NCI-H128 (cell line): Measurements from ENCODE around the gene DSCAML1.

ENCODE experiments used
- DNase-seq: peaks from one replicate; lab custom pipeline; 2025; ENCODE audit not compliant: unreplicated experiment; lab: John Stamatoyannopoulos, UW

Gene DSCAML1

DNA sequence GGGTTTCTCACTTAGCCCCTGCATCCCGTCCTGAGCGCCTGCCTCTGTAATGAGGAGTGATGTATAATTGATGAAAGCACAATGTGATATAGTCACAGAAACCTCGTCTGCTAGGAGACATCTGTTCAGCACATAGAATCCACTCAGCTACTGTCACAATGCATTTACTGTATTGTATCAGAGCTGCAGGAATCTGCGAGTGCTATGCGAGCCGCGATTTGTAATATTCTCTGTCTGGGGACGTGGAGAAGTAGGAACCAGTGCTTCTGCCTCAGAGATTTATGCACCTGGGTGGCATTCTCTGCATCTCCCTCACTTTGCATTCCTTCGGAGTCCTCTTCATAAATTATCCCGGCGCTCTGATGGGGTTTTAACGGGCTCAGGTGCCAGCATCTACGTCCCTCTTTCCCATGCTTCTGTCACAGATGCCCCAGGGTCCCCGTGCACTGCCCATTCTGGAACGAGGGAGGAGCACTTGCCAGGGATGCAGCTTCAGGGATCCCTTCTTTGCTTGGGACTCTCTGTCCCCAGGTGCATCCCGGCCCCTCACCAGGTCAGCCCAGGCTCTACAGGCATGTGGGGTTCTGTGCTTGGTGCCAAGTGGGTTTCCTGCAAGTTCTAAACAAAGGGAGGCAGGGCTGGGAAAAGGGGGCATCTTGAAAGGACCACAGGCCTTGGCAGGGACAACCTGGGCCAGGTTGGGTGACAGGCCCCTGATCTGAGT, 205.5 kb downstream of the DSCAML1 start:
- DNase-seq, result no peak

DNA sequence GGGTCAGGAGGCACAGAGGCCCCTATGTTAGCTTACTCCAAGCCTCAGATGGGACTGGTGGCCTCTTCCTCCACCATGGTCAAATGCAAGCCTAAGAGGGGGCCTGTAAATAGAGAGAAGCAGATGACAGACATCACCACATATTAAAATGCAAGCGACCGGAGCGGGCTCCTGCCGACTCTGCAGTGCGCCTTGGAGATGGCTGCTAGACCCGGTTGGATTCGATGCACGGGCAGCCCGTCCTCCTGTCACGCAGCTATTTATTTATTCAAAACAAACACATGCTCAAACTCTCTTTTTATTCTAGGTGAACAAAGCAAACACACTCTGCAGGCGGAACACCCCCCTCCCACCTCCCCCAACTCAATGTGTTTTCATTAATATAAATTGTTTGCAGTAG, 208.0 kb downstream of the DSCAML1 start:
- no peak for DNase-seq

DNA sequence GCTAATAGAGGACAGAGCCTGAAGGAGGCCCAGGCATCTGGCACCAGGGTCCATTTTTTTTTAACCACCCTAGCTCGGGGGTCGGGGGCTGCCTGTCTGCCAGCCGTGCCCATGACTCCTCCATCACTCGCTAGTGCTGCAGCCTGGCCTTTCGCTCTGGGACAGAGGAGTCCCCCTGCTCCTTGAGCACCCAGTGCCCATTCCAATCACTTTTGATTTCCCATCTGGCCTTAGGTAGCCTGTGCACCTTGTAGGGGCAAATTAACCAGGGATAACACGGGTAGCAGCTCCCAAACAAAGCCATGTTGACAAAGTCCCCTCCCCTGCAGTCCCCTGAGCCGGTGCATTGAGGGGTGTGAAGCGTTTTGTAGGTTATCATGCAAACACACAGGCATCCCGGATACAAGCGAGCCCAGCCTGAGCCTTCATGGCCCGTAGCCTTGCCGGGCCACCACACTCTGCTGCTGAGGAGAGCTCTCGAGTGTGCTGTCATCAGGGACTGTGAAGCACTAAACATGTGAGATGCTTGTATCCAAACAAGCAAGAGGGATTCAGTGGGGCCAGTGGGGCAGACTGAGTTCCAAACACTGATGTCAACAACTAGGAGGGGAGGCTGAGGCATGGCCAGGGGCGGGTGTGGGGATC, 208.7 kb downstream of the DSCAML1 start:
- DNase-seq, result no peak

DNA sequence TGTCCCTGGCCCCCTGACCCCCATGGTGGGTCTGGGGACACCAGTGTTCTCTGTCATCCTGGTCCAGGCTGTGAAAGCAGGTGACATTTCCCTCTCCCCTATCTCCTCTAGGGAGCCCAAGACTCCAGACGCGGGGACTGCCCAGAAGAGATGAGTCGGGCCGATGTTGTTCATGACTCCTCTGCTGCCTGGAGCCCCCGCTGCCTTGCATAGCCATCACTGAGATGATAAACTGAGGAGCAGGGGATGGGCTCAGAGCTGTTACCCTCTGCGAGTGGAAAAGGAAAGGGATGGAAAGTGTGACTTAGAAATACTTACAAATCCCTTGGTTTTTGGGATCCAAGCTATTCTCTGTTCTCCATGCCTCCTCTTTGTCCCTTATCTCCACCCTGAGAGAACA, 209.6 kb downstream of the DSCAML1 start:
- DNase-seq, result no peak

DNA sequence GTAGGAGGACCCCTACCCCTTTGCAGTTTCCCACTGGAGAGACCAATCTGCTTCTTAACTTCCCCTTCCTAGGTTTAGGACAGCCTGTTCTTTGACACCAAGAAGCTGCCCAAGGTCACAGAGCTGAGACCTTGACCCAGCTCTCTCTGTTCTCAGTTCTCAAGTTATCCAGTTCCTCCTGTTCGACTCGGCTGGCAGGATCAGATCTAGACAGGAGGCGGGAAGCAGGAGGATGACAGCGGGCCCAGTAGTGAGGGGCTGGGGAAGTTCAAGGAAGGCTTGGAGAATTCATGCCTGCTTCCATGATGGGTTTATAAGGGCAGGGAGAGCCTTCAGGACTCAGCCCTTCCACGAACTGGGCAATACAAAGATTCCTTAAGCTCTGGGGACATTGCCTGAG, 210.6 kb downstream of the DSCAML1 start:
- DNase-seq, result no peak

DNA sequence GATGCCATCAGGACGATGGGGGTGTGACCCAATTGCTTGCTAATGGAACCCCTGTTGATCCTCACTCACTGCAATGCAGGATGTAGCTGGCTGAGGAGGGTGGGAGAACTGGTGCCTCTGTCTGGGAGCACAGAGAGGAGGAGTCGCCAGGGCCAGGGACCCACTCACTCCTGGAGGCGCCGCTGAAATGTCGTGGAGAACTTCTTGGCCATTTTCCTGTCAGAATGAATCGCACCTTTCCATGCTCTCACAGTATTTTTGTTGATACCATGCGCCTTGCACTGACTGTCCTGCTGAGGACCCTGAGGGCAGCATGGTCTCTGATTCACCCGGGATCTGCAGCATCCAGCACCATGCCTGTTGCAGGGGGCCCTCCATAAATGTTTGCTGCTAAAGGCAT, 211.4 kb downstream of the DSCAML1 start:
- DNase-seq, result no peak

DNA sequence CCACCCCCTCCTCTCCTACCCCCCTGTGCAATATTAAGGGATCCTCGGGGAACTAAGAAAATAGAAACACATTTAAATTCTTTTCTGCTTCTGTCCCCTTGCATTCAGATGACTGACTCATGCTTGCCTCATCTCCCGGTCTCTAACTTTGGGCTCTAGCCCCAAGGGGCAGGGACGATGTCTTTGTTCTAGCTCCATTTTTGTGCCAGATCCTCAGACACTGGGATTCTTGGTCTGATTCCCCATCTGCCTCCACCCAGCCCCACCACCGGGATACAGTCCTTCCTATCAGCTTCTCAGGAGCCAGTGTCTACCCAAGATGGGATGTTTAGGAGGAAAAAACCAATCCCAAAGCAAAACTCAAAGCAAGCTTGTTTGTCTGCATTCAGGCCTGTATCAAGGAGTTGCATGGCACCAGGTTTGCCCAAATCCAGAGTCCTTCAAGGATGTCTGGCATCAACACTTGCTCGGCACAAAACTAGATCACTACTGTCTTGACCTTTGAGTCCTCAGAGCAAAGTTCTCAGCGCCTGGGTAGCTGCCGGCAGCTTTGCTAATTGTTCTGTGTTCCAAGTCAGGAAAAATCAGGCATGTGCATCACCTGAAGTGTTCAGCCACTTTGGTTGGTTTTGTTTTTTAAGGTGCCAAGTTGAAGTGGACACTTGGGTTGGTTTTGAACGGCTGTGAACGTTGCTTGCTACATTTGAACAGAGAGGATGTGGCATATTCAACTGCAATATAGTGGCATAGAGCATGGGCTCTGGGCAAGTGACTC, 212.8 kb downstream of the DSCAML1 start:
- no peak for DNase-seq

DNA sequence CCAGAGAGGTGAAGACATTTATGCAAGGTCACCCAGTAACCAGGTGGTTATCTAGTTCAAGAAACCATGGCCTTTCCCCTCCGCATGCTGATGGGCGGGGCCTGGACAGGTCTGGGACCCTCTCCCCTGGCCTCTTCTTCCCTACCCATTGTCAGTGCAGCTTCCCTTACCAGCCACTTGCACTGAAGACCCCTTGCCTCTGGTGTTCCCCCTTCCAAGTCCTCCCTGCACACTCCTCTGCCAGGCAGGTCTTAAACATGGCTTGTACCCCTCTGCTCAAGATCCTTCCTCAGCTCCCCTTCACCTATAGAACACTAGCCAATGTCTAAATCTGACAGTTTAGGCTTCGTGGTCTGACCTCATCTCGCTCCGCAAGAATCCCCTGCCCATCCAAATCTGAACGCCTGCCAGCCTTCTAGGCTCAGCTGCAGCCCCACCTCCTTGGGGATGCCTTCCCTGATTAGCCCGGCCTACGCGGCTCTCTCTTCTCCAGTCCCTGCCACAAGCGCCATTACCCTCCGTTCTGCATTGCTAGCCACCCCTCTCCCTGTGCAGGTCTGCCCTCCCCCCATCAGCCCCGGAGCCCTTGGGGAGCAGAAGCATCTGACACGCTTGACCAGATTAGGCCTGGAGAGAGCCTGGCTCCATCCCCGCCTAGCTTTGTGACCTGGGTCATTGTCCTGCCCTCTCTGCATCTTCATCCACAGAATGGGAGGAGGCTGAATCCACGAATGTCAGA, 213.8 kb downstream of the DSCAML1 start:
- no peak for DNase-seq

DNA sequence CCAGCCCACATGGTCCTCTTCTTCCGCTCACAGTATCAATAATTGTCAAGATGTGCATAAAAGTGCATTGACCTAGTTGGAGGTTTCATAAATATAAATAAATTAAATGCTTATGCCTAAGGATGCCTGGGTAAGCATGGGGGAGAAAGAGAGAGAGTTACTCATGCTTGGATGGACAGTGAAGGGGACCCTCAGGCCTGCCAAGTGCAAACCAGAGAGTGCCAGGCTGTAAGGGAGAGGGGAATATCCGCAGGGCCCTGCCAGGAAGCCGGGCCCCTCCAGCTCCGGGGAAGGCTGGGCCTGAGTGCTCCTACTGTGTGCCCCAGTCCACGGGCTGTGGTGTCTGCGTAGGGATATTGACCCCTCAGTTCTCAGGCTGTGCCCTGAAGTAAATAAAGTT, 214.6 kb downstream of the DSCAML1 start:
- no peak for DNase-seq

DNA sequence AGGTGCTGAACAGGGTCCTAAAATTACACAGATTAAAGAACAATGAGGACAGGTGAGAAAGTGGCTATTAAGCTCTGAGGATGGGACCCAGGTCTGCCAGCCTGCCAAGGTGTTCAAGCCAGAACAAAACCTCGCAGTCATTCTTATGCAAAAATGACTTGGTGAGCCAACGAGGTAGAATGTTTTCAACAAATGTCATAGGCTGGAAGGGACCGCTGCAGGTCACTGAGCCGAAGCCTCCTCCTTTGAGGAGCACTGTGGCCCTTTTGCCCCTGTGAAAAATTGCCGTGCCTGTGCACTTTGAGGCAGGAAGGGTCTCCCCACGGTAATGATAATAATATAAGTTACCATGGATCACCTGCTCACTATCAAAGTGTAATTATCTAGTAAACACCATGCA, 216.2 kb downstream of the DSCAML1 start:
- no peak for DNase-seq

DNA sequence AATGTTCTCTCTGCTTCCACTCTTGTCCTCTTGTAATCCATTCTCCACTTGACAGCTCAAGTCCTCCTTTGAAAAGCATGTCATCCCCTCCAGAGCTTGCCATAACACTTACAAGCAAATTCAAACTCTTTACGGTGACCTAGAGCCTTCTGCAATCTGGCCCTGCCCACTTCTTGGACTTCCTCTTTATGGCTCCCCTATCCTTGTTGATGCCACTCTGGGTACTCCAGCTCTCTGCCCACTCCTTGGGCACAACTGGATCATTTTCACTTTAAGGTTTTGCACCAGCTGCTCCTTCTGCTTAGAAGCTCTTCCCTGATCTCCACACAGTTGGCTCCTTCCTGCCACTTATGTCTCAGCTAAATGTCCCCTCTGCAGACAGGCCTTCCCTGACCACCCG, 217.9 kb downstream of the DSCAML1 start:
- no peak for DNase-seq

DNA sequence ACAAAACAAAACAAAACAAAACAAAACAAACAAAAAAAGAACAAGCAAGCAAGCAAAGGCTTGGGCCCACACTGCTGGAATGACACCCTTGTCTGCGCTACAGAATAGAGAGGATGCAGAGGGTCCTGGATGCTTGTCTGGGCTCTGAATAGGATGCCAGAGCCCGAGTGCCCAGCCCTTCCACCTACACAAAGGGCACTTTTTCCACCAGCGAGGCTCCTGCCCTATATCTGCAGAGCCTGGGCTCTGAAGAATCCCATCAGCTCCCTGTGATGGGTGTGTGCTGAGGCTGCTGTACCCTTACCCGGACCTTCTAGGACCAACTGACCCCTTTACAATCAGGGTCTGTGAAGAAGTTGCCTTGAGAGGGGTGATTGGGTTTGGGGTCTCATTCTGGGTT, 221.2 kb downstream of the DSCAML1 start:
- DNase-seq, result no peak

DNA sequence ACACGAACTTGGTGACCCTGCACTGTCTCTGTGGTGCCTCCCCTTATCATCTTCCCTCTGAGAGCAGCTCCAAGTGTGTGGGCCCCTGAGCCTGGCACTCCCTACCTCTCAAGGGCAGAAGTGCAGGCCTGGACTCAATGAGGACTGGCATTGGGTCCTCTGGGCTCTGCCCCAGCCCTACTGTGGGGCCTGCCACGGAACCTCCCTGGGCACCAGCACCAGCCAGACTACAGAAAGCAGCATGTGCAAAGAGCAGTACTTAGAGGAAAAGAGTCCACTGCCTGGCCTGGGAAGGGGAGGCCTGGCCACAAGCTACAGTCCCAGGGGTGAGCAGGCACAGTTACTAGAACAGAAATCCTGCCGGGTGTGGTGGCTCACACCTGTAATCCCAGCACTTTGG, 222.5 kb downstream of the DSCAML1 start:
- no peak for DNase-seq

DNA sequence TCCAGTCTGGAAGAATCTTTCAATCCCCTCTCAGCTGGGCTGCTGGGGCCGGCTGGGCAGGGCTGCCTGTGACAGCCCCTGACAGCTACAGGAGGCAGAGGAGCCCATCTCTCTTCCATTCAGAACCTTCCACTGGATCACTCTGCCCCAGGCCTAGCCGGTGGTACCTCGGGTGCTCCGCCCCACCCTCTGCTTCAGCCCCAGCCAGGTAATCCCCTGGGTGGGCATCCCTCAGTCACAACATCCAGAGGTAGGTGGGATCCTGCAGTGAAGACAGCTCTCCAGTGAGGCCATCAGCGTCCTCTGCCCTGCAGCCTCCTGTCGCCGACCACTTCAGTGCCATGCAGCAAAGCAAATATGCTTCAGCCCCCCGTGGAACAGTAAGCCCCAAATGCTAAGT, 223.7 kb downstream of the DSCAML1 start:
- DNase-seq, result no peak

DNA sequence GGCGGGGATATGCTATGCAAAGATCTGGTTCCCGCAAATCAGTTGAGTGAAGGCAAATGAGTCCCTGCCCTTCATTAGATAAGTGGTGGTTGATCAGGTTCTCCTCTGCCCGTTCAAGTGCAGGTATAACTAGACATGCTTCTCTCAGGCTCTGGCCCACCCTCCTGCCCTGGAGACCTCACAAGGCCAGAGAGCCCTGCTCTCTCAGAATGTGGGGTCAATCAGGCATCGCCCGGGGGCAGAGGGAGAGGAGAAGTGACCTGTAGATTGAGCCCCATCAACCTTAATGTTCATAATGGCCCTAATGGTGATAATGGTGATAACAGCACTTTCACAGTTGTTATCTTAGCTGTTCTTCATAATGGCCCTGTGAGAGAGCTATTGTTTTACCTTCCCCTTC, 224.3 kb downstream of the DSCAML1 start:
- DNase-seq, result no peak

DNA sequence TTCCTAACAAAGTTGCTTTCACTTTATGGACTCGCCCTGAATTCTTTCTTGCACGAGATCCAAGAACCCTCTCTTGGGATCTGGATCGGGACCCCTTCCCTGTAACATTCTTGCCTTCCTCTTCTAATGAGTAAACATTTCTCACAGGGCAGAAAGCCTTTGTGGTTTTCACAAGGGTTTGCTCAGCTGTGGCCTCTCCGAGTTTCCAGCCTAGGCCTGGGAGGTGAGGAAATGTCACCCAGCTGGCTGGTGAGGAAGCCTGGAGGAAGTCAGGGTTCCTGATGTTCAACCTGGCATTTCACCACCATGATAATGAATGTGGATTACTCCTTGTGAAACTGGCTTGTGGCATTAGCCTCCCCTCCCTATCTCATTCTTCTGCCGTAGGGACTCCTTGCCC, 224.9 kb downstream of the DSCAML1 start:
- DNase-seq, result no peak

DNA sequence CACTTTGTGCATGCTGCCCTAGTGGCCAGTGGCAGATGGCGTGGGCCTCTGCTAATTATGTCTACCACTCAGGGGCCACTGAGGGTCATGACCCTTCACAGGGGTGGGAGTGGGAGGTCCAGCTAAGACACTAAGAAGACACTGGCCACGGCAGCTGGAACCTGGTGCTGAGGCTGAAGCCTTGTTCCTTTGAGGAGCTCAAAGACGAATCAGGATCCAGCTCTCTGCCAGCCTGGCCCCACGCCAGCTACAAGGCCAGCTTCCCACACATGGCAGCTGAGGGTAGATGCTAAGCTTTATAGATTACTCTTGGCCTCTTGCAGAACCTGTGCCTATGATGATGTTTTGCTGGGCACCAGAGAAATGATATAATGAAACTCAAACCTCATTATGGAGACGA, 226.3 kb downstream of the DSCAML1 start:
- DNase-seq, result no peak

DNA sequence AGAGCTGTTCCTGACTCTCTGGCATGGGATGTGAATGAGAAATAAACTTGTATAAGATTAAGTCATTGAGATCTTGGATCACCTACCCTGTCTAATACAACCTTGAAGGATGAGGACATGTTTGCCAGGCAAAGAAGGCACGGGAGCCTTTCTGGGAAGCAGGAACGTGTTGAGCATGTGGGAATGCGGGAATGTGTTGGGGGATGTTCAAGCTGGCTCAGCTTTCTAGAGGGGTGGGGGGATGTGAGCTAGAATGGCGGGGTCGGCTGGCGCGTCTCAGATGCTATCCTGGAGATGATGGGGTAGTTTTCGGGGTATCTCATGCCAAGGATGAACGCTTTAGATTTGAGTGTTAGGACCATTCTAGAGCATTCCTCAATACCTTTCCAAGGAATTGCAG, 227.1 kb downstream of the DSCAML1 start:
- DNase-seq, result no peak

DNA sequence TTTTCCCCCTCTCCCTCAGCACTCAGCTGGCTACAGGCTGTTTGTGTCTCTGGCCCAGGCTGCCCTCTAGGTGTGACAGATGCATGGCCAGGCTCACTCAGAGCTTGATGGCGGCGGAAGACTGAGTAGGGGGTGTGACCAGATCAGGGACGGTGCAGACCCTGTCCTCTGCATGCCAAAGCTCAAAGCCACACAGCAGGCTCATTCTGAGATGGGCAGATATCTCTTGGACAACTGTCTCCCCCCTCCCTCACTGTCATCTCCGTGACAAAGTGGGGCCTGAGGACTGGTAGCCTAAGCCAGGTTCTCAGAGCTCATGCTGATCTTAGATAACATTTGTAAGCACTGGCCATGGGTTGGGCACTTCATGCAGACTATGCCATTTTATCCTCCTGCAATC, 231.3 kb downstream of the DSCAML1 start:
- no peak for DNase-seq

DNA sequence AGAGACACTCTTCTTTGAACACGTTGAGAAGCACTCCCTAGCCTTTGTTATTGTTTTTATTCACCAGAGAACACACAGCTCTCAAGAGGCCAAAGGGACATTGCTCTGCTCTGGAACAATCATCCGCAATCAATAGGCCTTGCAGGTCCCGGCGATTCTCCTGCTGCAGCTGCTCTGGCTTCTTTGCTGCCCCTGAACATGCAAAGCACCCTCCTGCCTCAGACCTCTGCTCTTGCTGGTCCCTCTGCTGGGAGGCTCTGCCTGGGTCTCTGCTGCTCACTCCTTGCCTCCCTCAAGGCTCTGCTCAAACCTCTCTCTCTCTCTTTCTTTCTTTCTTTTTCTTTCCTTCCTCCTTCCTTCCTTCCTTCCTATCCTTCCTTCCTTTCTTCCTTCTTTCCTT, 232.7 kb downstream of the DSCAML1 start:
- no peak for DNase-seq

DNA sequence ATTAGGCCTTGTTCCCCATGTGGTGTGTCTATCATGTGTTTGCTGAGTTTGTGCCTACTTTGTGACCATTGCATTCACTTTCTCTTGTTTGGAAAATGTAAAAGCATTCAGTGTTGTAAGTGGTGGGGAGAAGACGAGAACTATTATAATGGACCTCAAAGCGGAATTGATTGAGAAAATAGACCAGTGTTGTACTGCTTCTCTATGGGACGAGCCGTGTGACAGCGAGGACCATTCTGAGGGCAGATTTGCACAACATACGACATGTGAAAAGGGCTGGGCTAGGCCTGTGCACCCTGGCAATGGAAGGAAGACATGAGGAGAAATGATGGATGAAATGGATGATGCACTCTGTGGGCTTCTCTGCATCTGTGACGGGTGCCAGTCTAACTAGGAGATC, 233.5 kb downstream of the DSCAML1 start:
- no peak for DNase-seq

DNA sequence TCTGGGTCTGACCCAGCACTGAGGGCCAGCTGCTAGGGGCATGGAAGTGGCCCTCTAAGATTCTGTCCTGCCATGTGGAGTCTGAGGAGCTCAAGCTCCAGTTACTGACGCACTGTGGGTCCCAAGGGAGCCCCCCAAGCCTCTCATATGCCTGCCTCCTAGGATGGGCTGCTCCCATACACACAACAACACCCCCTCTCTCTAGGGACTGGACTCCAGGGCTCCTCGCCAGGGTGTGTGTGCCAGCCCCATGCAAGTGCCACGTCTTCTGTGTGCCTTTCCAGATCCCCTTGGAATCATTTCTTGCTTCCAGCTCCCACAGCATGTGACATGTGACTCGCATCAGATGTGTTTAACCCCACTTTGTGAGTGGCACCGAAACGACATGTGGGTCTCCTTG, 234.9 kb downstream of the DSCAML1 start:
- DNase-seq, result no peak
